ENCODE data around the gene GPR39.

Gene GPR39

DNA sequence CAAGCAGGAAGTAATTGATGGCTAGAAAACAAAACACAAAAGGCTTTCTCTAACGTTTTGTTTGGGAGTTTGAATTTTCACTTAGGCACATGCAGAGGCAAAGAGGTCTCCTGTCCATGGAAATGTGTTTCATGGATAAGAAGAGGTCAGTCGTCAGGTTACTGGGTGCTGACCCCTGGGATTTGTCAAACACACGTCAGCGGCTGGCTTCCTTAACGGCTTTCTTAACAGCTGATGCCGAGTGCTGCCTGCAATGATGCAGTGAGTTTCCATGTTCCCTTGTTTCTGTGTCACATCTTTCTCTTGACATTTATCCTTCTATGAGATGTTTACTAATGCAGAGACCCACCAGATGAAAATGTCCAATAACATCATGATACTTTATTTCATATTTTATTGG, 31.7 kb downstream of the GPR39 start:
- DNase-seq, result no peak

DNA sequence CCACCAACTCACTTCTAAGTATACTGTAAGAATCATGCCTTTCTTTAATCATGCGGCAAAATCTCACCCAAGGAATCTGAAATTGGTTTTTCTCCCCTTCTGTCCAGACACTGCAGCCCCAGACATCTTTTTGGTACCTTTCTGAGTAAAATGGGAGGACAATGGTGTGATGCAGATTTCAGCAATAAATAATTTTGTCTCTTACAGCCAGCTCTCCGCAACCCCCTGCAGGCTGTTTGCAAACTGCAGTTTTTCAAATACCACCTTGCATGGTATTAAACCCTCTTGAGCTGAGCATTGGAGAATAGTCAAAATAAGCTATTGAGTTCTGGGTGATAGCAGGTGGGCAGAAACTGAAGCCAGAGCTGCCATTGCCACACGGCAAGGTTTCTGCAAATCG, 32.2 kb downstream of the GPR39 start:
- no peak for DNase-seq

DNA sequence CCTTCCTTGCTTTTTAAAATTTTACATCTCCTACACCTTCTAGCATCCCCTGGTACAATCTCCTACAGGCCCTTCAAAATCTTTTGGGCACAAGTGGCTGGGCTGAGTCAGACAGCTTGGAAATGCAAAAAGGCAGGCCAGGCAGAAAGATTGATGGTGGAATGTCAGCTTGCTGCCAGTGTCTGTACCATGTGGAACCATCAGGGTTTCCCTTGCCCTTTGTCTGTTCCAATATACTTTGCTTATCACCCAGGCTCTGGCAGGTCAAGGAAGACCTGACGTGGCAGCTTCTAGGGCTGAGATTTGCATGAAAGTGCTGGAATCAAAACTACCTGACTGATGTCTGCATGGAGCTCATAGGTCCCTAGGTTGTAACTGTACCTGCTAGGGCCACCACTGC, 33.3 kb downstream of the GPR39 start:
- DNase-seq, result no peak

DNA sequence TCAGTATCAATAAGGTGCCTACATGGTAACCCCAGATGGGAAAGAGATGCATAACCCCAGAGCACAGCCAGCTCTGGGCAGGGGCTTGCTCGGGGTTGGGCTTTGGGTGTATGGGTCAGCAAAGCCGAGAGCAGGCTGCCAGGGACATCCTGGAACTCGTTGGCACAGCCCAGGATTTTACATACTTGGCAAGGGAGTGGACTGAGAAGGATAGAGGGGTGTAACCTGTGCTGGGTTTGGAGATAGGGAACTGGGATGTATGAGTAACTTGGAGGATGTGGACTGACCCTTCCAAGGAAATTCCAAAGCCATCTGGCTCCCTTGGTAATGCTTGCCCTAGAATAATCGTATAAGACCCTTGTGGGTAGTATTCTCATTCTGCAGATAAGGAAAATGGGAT, 44.2 kb downstream of the GPR39 start:
- DNase-seq, result no peak

DNA sequence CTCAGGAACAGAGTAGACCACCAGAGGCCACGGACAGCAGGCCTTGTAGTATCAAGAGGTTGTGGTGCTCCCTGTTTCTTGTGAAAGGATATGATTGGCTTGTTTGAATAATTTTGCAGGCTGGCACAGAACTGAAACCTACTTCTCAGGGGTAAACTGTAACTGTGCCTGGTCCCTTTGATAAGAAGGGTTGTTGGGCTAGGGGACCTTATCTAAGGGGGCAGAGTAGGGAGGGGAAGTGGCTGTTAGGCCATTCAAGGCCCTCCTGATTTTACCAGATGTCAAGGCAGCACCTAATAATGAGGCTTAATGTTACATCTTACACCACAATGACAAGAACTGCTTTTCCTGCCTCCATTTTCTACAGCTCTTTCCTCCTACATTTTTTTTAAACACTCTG, 45.6 kb downstream of the GPR39 start:
- no peak for DNase-seq

DNA sequence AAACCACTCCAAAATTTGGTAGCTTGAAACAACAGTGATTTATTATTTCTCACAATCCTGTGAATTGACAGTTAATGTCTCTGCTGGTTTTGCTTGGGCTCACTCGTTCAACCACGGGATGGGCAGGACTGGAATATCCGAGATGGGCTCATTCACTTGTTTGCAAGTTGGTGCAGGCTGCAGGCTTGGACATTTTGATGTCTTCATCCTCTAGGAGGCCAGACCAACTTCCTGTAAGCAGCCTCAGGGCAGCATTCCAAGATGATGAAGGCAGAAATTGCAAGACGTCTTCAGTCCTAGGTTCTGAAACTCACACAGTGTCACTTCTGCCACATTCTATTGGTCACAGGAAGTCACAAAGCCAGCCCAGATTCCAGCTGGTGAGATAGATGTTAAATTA, 47.1 kb downstream of the GPR39 start:
- DNase-seq, result no peak

DNA sequence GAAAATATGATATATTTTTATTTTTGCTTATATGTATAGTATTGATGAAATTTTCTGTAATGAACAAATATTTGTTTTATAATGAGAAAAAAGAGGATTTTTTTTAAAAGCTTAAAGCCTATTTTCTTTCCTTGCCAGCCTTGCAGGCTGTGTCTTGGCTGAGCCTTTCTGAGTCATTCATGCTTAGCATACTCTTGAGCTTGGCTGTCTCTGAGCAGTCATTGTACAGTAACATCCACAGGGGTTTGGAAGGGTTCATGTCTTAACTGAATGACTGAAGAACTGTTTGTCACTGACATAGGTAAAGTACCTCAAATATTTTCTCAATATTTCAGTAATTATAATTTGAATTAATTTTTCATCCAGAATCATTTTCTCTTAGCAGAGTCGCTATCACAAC, 49.3 kb downstream of the GPR39 start:
- no peak for DNase-seq

DNA sequence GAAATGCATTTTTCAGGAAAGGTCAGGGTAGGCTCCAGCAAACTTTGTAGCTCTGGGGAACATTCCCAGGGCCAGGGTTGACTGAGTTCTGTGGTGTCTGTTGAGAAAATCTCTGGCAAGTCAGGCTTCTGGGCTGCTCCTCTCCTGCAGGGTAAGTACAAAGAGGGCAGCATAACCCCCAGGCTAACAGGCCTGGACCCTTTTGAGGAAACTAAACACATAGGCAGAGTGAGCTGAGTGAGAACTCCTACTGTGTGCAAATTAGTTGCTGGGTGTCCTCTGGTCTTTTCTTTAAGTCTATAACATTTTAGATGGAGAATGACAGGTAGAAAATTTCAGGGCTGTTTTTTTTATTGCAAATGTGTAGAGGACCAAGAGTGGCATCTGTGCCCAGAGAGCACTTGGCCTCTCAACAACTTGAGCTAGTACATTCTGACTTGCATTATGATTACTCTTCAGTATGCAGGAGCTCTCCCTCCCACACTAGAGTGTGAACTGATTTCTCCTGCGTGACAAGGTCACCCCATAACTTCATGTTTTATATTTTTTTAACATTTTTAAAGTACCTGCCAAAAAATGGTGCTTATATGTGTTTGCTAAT, 49.9 kb downstream of the GPR39 start:
- DNase-seq, result no peak

DNA sequence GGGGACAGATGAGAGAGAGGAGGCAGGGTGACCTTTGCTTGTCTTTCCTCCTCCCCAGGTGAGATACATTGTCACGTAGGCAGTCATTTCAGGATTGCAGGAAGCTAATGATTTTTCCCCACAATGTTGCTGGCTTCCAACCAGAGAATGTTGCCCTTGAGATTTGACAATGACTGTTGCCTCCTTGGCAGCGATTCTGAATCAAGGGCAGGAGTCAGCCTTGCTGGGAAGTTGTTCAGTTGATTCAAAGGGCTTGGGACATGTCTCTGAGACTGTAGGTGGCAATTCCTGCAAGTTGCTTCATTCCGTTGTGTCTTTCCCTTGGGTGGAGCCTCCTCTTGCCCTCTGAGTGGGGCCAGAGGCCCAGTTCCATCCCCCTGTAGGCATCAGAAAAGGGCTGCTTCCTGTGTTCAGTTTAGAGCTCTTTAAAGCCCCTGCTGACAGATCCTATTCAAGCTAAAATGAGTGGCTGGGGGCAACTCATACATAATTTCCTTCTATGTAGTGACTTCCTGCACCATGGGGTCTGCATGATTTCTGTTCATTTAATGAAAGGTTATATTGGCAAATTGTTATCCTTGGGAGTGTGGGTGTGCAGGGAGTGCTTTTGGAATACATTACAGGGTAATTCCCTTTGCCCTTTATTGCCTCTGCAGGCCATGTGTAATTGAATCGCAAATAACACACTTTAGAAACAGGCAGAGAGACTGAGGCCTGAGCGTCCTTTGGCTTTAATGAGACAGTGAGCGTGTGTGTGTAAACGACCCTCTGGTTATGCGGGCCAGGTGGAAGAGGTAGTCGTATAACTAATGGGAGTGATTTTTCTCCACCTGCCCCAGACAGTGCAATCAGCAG, 52.4 kb downstream of the GPR39 start:
- no peak for DNase-seq

DNA sequence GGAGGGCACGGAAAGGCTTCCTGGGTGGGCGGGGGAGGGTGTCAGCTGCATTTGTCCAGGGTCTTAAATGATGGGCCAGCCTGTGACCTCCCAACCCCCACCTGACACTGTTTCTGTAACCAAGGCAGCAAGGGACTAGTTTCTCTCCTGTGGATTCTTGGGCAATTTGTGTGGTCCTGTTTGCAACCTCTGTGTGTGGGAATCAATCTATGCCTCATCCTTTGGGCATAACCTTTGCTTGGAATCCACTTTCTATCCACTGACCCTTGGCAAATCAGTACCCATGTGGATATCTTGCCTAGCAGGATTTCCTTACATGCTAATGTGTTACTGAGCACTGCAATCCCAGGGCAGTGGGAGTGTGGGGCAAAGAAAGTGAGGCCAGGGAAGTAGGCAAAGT, 54.1 kb downstream of the GPR39 start:
- DNase-seq, result no peak

DNA sequence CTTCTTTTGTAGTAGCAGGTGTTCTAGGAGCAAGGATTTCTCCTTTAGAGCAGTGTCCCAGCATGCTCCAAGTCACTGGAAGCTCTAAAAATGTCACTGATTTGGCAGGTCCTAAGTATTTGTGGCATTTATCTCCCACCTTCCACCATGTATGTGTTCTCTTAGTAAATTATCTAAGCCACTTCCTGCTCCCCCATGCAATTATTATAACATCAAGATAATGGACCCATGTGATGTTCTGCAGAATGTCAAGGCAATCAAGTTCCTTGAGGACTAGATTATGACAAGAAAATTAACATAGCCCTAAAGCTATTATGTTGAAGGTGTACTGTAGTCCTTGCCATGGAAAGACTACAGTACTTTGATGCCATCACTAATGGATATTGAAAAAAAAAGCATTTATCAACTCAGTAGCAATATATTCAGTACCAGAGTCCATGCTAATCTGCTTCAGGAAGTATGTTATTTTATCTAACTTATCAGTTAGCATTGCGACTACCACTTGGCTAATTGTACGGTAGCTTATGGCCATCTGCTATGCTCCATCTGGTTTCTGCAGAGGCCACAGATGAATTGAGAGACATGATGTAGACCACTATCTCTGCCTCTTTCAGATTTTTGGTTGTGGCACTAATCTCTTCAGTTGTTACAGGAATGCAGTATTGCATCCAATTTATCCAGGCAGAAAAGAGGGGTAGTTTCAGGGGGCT, 56.7 kb downstream of the GPR39 start:
- no peak for DNase-seq

DNA sequence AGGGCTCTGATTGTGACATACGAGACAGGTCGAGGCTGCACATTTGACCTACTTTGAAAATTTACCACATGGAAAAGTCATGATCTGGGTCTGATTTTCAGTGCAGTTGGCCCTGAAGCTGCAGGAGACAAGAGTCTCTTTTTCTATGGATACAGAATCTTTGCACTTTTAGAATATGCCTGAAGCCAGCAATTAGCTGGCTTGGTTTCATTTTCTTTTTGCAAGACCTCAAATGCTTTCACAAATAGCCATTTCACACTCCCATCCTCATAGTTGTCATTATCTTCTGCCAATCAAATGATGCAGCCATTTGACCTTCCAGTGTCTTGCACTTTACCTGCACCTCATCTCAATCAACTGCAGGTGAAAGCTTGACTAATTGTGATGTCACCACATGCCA, 59.0 kb downstream of the GPR39 start:
- no peak for DNase-seq

DNA sequence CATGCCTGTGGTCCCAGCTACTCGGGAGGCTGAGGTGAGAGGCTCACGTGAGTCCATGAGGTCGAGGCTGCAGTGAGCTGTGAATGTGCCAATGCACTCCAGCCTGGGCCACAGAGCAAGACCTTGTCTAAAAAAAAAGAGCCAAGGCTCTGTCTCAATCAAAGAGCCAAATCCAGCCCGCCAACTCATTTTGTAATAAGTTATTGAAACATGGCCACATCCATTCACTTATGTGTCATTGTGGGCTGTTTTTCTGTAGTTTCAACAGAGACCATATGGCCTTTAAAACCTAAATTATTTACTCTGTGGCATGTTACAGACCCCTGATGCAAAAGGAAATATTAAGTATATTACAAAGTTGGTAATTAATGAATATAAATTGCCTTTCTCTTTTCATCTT, 60.8 kb downstream of the GPR39 start:
- no peak for DNase-seq

DNA sequence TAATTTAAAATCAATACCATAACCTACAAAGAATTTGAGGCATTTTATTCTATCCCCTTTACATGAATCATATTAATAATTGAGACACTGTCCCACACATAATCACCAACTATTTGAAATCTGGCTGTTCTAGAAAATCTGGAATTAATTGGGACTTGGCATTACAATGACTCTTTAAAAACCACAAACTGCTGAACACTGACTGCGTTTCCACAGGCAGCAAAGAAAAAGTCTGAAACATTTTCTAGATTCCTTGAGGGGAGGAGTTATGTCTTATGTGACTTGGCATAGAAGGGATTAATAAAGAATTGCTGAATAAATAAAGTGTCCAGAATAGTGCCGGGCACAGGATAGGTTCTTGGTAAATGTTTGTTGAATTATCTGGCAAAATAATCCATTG, 61.4 kb downstream of the GPR39 start:
- no peak for DNase-seq

DNA sequence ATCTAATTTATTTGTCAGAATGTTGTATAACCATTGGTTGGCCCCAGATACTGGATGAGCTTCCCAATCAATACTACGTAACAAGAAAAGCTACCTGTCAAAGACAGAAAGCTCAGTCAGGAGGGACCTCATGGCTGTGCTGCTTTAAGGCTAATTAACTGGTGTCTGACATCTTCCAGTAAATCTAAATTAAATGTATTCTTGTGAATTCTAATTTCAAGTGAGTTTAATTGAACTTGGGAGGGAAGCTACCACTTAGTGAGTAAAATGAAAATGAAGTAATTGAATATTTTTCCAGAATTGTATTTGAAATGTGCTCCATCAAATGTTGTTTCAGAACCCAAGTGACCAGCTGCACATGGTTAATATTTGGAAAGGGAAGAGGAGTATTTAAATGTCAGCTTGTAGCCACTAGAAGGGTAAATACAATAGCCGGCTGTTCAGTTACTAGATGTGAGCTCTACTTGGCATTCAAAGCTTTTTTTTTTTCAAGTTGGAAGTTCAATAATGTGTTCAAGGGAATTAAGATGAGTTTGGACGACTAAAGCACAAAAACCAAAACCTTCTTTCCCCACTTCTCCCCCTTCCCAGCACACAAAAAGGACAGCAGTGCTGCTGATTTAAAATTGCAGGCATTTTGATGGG, 62.0 kb downstream of the GPR39 start:
- DNase-seq, result no peak

DNA sequence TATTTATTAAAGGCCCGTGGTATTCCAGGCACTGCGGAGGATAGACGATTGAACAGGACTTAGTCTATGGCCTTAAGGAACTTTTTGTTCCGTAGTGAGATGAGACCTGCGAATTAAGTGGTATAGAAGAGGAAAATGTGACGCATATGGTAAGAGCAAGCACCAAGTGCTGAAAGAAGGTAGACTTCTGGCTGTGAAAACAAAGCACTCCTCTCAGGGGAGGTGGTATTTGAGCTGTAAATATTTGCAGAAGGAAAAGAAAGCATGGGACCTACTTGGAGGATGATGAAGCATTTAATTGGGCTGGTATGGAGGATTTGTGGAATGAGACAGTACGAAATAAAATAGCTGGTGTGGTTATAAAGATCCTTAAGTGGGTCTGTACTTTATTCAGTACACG, 62.5 kb downstream of the GPR39 start:
- no peak for DNase-seq

DNA sequence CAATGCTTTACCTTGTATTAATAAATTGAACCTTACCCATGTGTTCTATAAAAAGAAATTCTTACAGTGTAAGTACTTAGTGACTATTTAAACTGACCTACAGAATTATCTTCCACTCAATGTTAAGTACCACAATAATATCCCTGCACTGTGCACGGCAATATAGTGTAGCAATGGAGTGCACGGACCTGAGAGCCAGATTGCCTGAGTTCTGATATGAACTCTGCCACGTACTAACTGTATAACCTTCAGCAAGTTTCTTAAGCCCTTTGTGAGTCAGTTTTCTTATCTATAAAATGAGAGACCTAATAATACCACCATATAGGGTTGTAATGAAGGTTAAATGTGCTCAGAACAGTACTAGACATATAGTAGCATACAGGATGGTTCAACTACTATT, 66.2 kb downstream of the GPR39 start:
- DNase-seq, result no peak

DNA sequence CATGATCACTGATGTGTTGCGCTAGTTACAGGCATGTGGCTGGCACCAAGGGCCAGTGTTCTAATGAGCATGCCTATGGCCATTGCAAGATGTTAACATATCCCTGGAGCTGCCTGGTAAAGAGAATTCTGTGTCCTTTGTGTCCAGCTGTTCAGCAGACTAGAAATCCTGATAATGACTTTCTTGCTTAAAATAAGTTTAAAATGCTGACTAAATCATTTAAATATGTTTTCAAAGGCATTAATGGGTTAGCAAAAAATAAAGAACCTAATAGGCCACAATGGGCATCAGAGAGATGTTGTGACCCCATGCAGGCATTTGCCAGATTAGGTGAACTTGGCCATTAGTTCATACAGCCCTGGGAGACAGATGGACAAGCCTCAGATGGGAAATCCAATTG, 67.5 kb downstream of the GPR39 start:
- DNase-seq, result no peak

DNA sequence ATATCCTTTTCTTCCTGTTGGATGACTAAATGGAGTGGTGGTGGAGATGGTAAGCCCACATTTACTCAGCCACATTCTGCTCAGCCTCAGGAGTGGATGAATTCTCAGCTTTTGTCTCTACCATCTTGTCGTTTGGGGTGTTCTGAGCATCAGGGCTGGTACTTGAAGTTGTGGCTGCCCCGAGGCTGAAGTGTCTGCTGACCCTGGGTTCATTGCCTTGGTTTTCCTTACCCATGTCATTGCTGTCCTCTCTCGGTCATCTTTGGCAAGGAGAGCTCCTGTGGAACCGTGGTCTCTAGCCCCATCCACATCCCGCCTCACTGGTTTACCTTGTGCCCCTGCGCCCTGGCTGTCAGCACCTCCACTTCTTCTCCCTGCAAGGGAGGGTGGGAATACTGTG, 71.9 kb downstream of the GPR39 start:
- DNase-seq, result no peak

DNA sequence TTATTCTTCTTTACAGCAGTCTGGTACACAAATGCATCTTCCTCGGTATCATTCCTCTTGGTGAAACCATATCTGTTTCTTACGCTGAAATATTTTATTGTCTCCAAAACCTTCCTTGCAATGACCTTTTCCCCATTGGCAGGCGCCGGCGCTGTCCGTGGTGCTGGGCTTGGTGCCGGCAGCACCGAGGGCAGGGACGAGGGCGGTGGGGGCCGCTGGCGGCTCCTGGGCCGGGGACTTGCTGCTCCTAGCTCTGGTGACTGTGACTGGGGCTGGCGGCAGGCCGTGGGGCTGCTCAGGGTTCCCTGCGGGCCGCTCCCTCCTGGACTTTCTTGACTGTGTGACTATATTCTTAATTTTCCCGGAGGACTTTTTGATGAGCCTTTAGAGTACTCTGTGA, 72.5 kb downstream of the GPR39 start:
- DNase-seq, result no peak

DNA sequence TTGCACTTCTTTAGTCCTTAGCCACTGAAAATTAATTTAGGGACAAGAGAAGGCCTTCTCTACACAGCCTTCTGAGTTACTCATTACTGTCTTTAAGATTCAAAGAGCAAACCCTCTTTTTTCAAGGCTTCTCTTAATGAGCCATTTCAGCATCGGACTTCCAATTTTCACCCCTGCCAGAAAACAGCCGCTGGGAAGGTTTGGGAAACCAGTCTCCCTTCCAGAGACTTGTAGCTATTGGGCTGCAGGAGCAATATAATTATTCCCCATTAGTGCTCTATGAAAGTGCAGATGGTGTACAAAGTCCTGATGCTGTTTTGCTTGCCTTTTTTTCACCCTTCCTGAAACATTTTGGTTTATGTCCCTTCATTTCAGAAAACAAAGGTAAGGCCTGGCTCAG, 79.3 kb downstream of the GPR39 start:
- DNase-seq, result no peak

DNA sequence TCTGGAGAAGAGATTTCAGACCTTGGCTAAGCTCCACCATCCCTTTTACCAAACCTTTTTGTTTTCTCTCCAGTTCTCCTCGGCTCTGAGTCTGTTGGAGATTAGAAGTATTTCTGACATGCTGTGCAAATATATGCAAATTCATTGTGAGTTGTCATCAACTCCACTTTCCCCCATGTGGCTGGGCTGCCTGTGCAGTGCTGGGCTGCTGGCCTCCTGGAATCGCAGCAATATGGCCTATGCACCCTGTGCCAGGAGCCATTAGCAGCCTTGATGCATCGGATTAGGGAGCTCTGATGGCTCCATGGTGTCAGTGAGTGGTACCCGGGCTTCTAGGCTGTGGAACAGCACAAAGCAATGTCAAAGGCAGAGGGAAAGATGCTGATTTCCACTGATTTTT, 80.0 kb downstream of the GPR39 start:
- DNase-seq, result no peak

DNA sequence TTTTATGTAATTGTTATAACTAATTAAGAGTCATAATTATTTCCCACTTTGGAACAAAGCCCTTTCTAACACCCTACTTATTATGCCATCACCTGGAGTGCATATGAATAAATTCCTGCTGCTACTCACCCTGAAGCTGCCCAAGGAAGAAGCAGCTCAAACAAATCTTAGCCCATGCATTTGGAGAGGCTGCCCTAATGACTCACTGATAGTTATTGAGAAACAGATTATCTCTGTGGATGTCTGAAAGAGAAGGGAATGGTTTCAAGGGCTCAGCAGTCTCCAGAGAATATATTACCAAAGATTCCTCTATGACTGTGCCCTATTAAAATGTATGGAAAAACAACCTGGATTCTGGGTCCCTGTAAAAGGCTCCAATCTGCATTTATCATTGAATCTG, 81.0 kb downstream of the GPR39 start:
- DNase-seq, result no peak

DNA sequence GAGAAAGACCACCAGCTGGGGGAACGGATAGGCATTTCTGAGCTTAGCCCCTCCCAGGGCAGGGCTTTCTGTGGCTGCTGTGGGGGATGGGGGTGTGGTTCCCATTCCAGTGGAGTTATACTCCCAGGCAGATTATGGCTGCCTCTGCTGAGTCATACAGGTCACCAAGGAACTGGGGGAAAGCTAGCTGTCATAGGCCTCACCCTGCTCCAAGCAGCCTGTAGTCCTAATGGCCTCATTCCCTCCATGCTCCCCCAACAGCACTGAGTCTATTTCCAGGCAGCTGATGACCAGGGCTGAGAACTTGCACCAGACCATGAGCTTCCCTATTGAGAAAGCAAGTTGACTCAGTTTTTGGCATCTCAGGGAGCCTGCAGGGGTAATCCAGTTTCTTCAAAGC, 87.1 kb downstream of the GPR39 start:
- DNase-seq, result no peak
